GM10266 (cell line): ENCODE measurements around the gene HMCN2.
"Not testable (repeated sequence)": the region's sequence is repeated elsewhere in the genome, so short reads cannot be mapped to it uniquely, and the experiment has no call there.

ENCODE experiments used
- DNase-seq: peaks from one replicate; pipeline ENCODE4 v3.0.0; 2012; ENCODE audit errors: extremely low spot score
- TF ChIP-seq, protein P1 (sequence below): IDR thresholded peaks from 2 replicates; pipeline ENCODE4 v1.5.1; 2012; ENCODE audit warnings: mild to moderate bottlenecking, low read depth; ENCODE audit not compliant: control insufficient read depth, insufficient read depth; ENCODE audit errors: missing control alignments

Gene HMCN2

DNA sequence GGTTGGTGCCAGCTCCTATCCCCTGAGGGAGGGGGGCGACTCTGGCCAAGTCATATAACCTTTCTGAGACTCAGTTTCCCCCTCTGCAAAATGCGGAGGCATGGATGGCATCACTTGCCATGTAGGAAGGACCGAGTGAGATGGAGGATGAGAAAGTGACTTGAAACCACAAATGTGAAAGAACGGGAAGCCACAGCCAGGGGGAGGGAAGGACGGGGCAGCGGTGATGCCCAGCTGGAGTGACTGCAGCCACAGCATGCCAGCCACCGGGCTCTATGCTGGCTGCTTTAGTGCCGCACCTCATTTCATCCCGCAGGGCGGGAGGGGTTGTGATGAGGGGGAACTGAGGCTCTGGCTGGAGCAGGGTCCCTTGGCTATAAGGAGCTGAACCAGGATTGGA is 74.5 kb downstream of the HMCN2 start:
- TF ChIP-seq, protein P1, sequence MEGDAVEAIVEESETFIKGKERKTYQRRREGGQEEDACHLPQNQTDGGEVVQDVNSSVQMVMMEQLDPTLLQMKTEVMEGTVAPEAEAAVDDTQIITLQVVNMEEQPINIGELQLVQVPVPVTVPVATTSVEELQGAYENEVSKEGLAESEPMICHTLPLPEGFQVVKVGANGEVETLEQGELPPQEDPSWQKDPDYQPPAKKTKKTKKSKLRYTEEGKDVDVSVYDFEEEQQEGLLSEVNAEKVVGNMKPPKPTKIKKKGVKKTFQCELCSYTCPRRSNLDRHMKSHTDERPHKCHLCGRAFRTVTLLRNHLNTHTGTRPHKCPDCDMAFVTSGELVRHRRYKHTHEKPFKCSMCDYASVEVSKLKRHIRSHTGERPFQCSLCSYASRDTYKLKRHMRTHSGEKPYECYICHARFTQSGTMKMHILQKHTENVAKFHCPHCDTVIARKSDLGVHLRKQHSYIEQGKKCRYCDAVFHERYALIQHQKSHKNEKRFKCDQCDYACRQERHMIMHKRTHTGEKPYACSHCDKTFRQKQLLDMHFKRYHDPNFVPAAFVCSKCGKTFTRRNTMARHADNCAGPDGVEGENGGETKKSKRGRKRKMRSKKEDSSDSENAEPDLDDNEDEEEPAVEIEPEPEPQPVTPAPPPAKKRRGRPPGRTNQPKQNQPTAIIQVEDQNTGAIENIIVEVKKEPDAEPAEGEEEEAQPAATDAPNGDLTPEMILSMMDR: no peak
- DNase-seq: no peak

DNA sequence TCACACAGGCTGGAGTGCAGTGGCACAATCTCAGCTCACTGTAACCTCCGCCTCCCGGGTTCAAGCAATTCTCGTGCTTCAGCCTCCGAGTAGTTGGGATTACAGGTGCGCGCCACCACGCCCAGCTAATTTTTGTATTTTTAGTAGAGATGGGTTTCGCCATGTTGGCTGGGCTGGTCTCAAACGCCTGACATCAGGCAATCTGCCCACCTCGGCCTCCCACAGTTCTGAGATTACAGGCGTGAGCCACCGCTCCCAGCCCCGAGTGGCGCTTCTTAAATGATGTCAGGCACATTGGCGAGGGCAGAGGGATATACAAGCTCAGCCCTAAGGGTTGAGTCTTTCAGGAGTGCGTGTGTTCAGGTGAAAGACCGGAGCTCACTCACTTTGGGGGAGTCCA is 75.0 kb downstream of the HMCN2 start:
- DNase-seq: not testable (repeated sequence)

DNA sequence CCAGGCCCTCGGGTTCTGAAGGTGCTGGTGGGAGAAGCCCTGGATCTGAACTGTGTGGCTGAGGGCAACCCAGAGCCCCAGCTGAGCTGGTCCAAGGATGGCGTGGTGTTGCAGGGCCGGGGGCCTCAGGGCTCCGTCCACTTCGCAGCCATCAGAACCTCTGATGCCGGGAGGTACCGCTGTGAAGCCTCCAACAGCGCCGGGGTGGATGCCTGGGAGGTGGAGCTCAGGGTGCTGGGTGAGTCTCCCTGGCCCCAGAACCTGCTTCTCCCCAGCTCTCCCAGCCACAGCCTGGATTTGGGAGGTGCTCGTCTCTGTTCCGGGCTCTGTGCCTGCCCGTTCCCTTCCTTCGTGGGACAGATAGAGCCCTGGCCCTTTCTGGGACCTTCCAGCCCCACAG is 75.6 kb downstream of the HMCN2 start:
- no peak for DNase-seq
- TF ChIP-seq, protein P1: no peak

DNA sequence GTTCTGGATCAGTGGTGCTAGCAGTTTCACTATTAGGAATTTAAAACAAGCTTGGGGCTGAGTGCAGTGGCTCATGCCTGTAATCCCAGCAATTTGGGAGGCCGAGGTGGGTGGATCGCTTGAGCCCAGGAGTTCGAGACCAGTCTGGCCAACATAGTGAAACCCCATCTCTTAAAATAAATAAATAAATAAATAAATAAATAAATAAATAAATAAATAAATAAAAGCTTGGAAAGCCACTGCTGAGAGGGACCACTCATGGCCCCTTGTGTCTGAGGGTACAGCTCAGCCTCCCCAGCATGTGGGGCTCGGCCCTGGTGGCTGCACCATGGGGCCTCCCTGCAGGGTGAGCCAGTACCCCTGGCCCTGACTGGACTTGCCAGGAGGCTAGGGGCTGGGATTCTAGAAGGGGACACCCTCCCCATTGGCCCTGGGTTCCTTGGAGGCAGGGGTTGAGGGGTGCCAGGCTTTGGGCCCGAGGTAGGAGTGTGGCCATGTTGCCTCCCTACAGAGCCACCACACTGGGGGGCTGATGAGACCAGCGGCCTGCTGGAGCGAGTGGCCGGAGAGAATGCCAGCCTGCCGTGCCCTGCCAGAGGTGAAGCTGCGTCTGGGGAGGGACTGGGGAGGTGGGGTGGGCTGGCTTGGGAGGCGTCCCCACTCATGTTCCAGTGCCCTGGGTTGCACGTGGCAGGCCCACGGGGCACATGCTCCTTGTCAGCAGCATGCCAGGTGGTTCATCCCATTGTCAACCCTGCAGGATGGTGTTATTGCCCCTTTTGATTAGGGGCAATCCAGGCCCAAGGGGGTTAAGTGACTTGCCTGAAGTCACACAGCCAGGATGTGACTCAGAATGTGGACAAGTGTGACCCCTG is 76.5 kb downstream of the HMCN2 start:
- TF ChIP-seq, protein P1: no peak
- no peak for DNase-seq

DNA sequence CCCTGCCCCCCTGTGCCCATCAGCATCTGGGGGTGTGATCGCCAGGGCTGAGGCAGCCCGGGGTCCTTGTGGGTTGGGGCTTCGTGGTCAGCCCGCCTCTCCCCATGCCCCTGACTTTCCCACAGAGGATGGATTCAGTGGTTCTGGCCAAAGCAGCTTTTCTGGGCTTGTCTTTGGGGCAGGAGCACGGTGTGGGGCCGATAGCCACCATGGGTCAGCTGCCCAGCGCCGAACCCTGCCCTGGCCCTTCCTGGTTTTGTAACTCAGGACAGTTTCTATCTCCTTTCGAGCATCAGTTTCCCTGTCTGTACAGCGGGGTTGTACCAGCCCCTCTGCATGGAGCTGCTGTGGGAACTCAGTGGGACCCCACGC is 77.1 kb downstream of the HMCN2 start:
- DNase-seq: no peak
- TF ChIP-seq, protein P1: no peak

DNA sequence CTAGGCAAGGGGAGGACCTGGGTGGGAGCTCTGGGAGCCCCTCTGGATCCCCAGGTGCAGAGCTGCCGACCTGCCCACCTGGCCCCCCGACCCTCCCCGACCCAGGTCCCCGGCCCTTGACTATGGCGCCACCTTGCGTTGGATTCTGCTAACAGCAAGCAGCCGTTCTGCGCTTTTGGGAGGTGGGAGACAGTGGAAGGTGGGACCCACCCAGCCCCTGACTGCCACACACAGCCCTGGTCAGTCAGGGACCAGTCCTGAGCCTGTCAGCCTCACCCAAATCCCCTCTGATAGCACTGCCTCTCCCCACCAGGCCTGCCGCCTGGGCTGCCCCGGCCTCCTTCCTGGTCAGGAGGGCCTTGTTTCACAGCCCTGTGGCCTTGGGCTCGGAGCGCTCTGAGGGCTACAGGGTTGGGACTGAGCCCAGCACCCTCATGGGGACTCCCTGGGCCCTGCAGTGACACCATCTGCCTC is 77.9 kb downstream of the HMCN2 start:
- no peak for DNase-seq
- TF ChIP-seq, protein P1: peak; percentile 69

DNA sequence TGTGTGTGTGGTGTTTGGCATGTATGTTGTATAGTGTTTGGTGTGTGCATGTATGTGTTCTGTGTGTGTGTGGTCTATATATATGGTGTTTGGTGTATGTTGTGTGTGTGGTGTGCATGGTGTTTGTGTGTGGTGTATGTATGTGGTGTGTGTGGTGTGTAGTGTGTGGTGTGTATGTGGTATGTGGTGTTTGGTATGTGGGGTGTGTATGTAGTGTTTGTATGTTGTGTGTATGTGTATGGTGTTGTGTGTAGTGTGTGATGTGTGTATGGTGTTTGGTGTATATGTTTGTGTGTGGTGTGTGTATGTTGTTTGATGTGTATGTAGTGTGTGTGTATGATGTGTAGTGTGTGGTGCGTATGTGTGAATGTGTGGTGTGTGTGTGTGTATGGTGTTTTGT is 78.8 kb downstream of the HMCN2 start:
- no peak for DNase-seq
- TF ChIP-seq, protein P1: no peak
